Activated CD4-positive, alpha-beta memory T cell treated with anti-CD3 and anti-CD28 coated beads for 36 hours (primary cell): ENCODE data around the gene FOXI1. TPM values are rescaled to one million over a fixed set of nuclear protein-coding genes. Genes with fewer than 3 reads are reported as not detected.
"Not testable (repeated sequence)": the region's sequence is repeated elsewhere in the genome, so short reads cannot be mapped to it uniquely, and the experiment has no call there.

Experiments used
- CTCF ChIA-PET: fragments of 350-600 bp; sonication (Branson Sonifier 250); formaldehyde crosslinking; loops from one replicate; lab custom pipeline; 2021; ENCODE audit warnings: antibody characterized with exemption, inconsistent platforms; lab: Charles Lee
- POLR2A ChIA-PET: fragments of 350-600 bp; sonication (Branson Sonifier 250); formaldehyde crosslinking; loops from one replicate; lab custom pipeline; 2021; ENCODE audit warnings: antibody characterized with exemption; lab: Charles Lee
- DNase-seq: peaks from one replicate; pipeline ENCODE4 v3.0.0-alpha.2; 2020
- H3K27ac Mint-ChIP-seq: one replicate; pipeline ENCODE4 v1.8.0; 2021; ENCODE audit warnings: mixed read lengths
- H3K27me3 Mint-ChIP-seq: one replicate; pipeline ENCODE4 v1.8.0; 2021; ENCODE audit warnings: mixed read lengths
- H3K36me3 Mint-ChIP-seq: one replicate; pipeline ENCODE4 v1.8.0; 2021; ENCODE audit warnings: mixed read lengths
- H3K4me1 Mint-ChIP-seq: one replicate; pipeline ENCODE4 v1.8.0; 2021; ENCODE audit warnings: low read depth, mixed read lengths
- H3K4me3 Mint-ChIP-seq: one replicate; pipeline ENCODE4 v1.8.0; 2021; ENCODE audit warnings: mild to moderate bottlenecking, mixed read lengths
- H3K9me3 Mint-ChIP-seq: one replicate; pipeline ENCODE4 v1.8.0; 2021; ENCODE audit warnings: mixed read lengths
- intact Hi-C: fragments of 100-400 bp; cut with micrococcal nuclease; formaldehyde crosslinking; loops from one replicate; pipeline ENCODE4 v1.15.1; 2023
- total RNA-seq, 2 experiments: library from RNA; stranded (reverse); gene quantifications; one replicate each; pipeline ENCODE4 v1.2.3, GENCODE V29; 2021

The FOXI1 gene
- total RNA-seq, 2 experiments from 2014 or later = not detected

GRCh38 chr5:170135796-170136490 lies 30.2 kb downstream of the FOXI1 start:
- Mint-ChIP-seq H3K27ac (no peak overlapping the region), H3K9me3 (no peaks in the 10 kb centered on the region), H3K4me1 (no peaks in the 10 kb centered on the region), H3K27me3 (peaks cover 7% of the 10 kb centered on the region), H3K4me3 (no peak overlapping the region), H3K36me3 (no peaks in the 10 kb centered on the region)
- ChIA-PET POLR2A (no interaction called here), CTCF (no interaction called here)
- DNase-seq = no peak
- intact Hi-C loops = no loop called here

DNA sequence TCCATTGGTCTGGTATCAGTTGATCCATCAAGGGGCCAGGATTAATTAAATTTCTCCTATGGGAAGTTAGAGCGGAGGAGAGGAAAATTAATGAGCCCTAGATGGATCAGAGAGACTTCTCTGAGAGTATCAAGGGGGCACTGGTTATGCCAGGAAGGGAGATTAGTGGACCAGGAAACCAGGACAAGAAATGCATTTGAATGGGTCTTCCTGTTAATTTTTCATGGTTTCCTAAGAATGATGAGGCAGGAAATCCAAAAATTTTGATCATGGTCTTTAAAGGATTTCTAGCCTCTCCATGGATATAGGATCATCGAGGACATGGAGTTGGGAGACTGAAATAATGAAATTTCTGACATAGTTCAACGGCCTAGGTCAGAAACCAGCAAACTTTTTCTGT lies 30.8 kb downstream of the FOXI1 start:
- intact Hi-C loops = no loop called here
- CTCF ChIA-PET = no interaction called here

GRCh38 chr5:170137694-170138214 lies 32.1 kb downstream of the FOXI1 start:
- no peak for DNase-seq
- H3K9me3 Mint-ChIP-seq = no peaks in the 10 kb centered on the region
- peaks cover 3% of the 10 kb centered on the region for H3K27me3 Mint-ChIP-seq
- ChIA-PET POLR2A (no interaction called here), CTCF (no interaction called here)
- H3K4me3 Mint-ChIP-seq = no peak overlapping the region
- no peak overlapping the region for H3K27ac Mint-ChIP-seq
- no peaks in the 10 kb centered on the region for H3K36me3 Mint-ChIP-seq
- H3K4me1 Mint-ChIP-seq = no peaks in the 10 kb centered on the region
- intact Hi-C loops = no loop called here

More for the DNA sequence above, 30.8 kb downstream of the FOXI1 start:
- peaks cover 7% of the 10 kb centered on the region for H3K27me3 Mint-ChIP-seq
- H3K4me1 Mint-ChIP-seq = no peaks in the 10 kb centered on the region
- no peak for DNase-seq
- H3K27ac Mint-ChIP-seq = no peak overlapping the region
- POLR2A ChIA-PET = no interaction called here
- no peak overlapping the region for H3K4me3 Mint-ChIP-seq
- H3K36me3 Mint-ChIP-seq = no peaks in the 10 kb centered on the region
- no peaks in the 10 kb centered on the region for H3K9me3 Mint-ChIP-seq

- H3K36me3 Mint-ChIP-seq = no peaks in the 10 kb centered on the region
- intact Hi-C loops = no loop called here
- no peaks in the 10 kb centered on the region for H3K9me3 Mint-ChIP-seq
- H3K27me3 Mint-ChIP-seq = peaks cover 5% of the 10 kb centered on the region
- ChIA-PET CTCF (no interaction called here), POLR2A (no interaction called here)
- H3K4me1 Mint-ChIP-seq = no peaks in the 10 kb centered on the region
- H3K27ac Mint-ChIP-seq = no peak overlapping the region
- DNase-seq = no peak
- no peak overlapping the region for H3K4me3 Mint-ChIP-seq
Observed at GRCh38 chr5:170138273-170138672, 32.6 kb downstream of the FOXI1 start.

GRCh38 chr5:170139786-170140335 lies 34.2 kb downstream of the FOXI1 start:
- Mint-ChIP-seq H3K4me1 (no peaks in the 10 kb centered on the region), H3K27me3 (peaks cover 3% of the 10 kb centered on the region), H3K4me3 (no peak overlapping the region), H3K36me3 (no peaks in the 10 kb centered on the region), H3K9me3 (no peaks in the 10 kb centered on the region), H3K27ac (no peak overlapping the region)
- POLR2A ChIA-PET = no interaction called here
- intact Hi-C loops = no loop called here
- DNase-seq = no peak
- CTCF ChIA-PET = no interaction called here

- H3K27me3 Mint-ChIP-seq, intact Hi-C loops, POLR2A ChIA-PET, CTCF ChIA-PET, H3K9me3 Mint-ChIP-seq, H3K36me3 Mint-ChIP-seq, DNase-seq, H3K4me1 Mint-ChIP-seq, H3K27ac Mint-ChIP-seq, H3K4me3 Mint-ChIP-seq: not testable (repeated sequence)
Observed at GRCh38 chr5:170141196-170141595, 35.5 kb downstream of the FOXI1 start.

DNA sequence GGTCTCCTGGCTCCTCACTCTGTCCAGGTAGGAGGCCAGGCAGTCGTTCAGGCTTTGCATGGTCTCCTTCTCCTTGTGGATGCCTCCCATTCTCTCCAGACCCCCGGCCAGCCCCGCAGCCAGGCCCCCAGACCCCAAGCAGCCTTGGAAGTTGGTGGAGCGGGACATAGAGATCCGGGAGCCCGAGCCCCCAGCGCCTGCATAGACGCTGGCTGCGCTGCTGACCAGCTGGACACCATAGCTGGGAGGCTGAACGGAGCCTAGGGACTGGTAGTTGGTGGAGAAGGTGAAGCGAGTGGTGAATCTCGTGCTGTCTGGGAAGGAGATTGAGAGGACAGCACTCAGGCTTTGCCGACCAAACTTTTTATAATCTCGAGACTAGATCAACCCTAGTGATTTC lies 35.9 kb downstream of the FOXI1 start:
- Mint-ChIP-seq H3K4me1 (no peaks in the 10 kb centered on the region), H3K4me3 (no peak overlapping the region), H3K27me3 (peaks cover 3% of the 10 kb centered on the region), H3K27ac (no peak overlapping the region), H3K36me3 (no peaks in the 10 kb centered on the region), H3K9me3 (no peaks in the 10 kb centered on the region)
- ChIA-PET POLR2A (no interaction called here), CTCF (no interaction called here)
- intact Hi-C loops = no loop called here
- DNase-seq = no peak

DNA sequence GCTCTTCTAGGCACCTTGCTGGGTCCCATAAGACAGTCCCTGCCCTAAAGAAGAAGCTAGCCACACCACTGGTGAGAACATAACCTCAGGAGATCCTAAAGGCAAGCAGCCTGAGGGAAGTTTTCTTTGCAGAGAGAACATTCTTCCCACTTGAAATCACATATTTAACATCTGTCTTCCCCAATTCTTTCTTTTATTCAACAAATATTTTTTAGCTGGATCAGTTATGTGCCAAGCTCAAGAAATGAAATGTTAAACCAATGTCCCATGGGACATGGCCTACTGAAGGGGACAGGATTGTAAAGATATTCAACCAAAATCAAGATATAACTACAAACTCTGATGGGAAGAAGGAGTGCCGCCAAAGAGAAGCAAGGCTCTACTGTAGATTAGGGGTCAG lies 36.5 kb downstream of the FOXI1 start:
- no peak overlapping the region for H3K27ac Mint-ChIP-seq
- no peaks in the 10 kb centered on the region for H3K4me1 Mint-ChIP-seq
- CTCF ChIA-PET = no interaction called here
- H3K9me3 Mint-ChIP-seq = no peaks in the 10 kb centered on the region
- no peak for DNase-seq
- intact Hi-C loops = no loop called here
- no peaks in the 10 kb centered on the region for H3K36me3 Mint-ChIP-seq
- peaks cover 3% of the 10 kb centered on the region for H3K27me3 Mint-ChIP-seq
- H3K4me3 Mint-ChIP-seq = no peak overlapping the region
- POLR2A ChIA-PET = no interaction called here

GRCh38 chr5:170143091-170143490 lies 37.4 kb downstream of the FOXI1 start:
- ChIA-PET CTCF (no interaction called here), POLR2A (no interaction called here)
- H3K9me3 Mint-ChIP-seq = no peaks in the 10 kb centered on the region
- H3K36me3 Mint-ChIP-seq = no peaks in the 10 kb centered on the region
- no peak overlapping the region for H3K4me3 Mint-ChIP-seq
- no peaks in the 10 kb centered on the region for H3K4me1 Mint-ChIP-seq
- intact Hi-C loops = no loop called here
- H3K27me3 Mint-ChIP-seq = peaks cover 3% of the 10 kb centered on the region
- no peak for DNase-seq
- H3K27ac Mint-ChIP-seq = no peak overlapping the region

DNA sequence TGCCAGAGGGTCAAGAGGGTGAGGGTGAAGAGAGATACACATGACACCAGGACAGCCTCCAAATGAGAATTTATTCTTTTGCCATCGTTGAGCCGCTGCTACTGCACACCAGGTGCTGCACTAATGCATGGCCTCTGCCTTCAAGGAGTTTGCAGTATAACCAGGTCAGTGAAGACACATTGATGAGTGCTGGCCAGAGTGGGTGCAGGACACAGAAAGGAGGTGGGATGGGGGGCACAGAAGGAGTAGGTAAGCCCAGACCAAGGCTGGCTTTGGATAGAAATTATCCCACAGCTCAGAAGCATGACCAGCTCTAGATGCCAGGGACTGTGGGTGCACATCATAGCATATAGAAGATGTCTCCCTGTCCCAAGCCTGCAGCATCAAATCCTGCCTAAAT lies 38.0 kb downstream of the FOXI1 start:
- no peaks in the 10 kb centered on the region for H3K36me3 Mint-ChIP-seq
- no peaks in the 10 kb centered on the region for H3K4me1 Mint-ChIP-seq
- no peak for DNase-seq
- H3K27me3 Mint-ChIP-seq = peaks cover 3% of the 10 kb centered on the region
- H3K4me3 Mint-ChIP-seq = no peak overlapping the region
- intact Hi-C loops = no loop called here
- ChIA-PET CTCF (no interaction called here), POLR2A (no interaction called here)
- no peak overlapping the region for H3K27ac Mint-ChIP-seq
- H3K9me3 Mint-ChIP-seq = no peaks in the 10 kb centered on the region

DNA sequence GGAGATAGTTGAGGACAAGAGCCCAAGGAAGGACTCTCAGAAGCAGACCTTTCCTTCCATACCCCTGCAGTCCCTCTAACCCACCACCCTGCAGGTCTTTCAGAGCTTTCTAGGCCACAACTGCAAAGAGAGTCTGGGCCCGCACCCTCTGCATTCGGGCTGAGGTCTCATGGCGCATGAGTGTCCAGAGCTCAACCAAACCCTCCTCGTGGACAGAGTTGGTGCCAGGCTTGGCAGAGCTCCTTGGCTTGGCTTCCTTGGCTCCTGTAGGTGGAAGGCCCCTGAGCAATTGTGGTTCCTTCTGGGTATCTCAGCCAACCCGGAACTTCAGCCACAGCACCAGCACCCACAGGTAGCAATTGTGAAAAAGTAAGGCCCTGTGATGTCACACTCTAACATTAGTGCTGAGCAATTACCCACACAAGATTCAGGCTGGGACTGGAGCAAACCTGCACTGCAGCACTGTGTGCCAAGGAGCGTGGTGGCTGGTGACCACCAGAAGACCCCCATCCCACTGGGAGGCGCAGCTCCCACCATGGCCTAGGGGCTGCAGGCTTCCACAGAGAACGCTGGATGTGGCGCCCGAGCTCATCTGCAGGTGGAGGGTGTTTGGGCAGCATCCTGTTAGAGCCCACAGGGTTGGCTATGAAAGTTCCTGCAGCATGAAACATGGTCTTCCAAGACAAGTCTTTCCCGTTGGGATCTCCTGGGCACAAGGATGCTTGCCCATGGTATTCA lies 38.8 kb downstream of the FOXI1 start:
- intact Hi-C loops = no loop called here
- CTCF ChIA-PET = no interaction called here
- H3K4me3 Mint-ChIP-seq = no peak overlapping the region

DNA sequence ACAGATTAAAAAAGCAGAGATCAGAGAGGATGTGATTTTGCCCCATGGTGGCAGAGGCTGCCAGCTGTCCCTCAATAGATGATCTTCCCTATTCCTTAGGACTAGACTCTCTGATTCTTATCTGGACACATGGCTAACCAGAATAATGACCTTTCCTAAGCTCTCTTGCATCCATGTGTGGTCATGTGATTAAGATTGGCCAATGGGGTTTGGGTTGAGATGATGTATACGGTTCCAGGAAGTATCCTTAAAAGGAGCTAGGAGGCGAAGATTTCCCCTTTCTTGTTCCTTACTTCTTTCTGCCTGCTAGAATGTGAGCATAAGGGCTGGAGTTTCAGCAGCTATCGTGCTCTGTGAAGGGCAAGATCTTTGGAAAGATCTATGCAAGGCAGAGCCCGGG lies 39.8 kb downstream of the FOXI1 start:
- Mint-ChIP-seq H3K4me1 (no peaks in the 10 kb centered on the region), H3K27me3 (peaks cover 3% of the 10 kb centered on the region), H3K4me3 (no peak overlapping the region), H3K9me3 (no peaks in the 10 kb centered on the region), H3K27ac (no peak overlapping the region), H3K36me3 (no peaks in the 10 kb centered on the region)
- DNase-seq = no peak
- ChIA-PET POLR2A (no interaction called here), CTCF (no interaction called here)
- intact Hi-C loops = no loop called here

More for the DNA sequence above, 38.8 kb downstream of the FOXI1 start:
- Mint-ChIP-seq H3K36me3 (no peaks in the 10 kb centered on the region), H3K4me1 (no peaks in the 10 kb centered on the region), H3K27me3 (peaks cover 3% of the 10 kb centered on the region), H3K9me3 (no peaks in the 10 kb centered on the region), H3K27ac (no peak overlapping the region)
- POLR2A ChIA-PET = no interaction called here
- DNase-seq = no peak
